ENCODE data around the gene SUGCT. TPM values are rescaled to one million over a fixed set of nuclear protein-coding genes. Genes with fewer than 3 reads are reported as not detected.

SUGCT gene
- total and polyA plus RNA-seq, 2 of the 8 experiments (the other 6 are each of a cell fraction or from before 2014, with no cell fraction given) = 2.8 to 5.4 TPM

DNA sequence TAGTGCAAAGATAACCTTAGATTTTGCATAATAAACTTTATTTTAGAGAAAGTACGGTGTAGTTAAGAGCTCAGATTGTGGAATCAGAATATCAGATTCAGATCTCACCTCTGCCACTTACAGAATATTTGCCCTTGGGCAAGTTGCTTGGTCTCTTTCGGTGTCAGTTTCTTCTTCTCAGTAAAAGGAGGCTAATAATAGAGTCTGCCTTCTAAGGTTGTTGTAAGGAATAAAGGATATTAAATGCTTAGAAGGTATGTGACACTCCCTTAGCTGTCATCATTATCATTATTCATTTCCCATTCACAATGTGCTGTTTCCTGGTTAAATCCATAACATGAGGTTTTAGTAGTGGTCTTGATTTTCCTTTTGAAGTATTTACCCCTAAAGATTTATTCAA is 42.6 kb upstream of the SUGCT start (continued):
- TF ChIP-seq, protein P1, sequence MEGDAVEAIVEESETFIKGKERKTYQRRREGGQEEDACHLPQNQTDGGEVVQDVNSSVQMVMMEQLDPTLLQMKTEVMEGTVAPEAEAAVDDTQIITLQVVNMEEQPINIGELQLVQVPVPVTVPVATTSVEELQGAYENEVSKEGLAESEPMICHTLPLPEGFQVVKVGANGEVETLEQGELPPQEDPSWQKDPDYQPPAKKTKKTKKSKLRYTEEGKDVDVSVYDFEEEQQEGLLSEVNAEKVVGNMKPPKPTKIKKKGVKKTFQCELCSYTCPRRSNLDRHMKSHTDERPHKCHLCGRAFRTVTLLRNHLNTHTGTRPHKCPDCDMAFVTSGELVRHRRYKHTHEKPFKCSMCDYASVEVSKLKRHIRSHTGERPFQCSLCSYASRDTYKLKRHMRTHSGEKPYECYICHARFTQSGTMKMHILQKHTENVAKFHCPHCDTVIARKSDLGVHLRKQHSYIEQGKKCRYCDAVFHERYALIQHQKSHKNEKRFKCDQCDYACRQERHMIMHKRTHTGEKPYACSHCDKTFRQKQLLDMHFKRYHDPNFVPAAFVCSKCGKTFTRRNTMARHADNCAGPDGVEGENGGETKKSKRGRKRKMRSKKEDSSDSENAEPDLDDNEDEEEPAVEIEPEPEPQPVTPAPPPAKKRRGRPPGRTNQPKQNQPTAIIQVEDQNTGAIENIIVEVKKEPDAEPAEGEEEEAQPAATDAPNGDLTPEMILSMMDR (IDR thresholded peaks at IDR 0.05; ENCODE audit: control extremely low read depth in 1 of 3, insufficient read depth in 1 of 3, low read depth in 1 of 3, low read length in 3 of 3) = no peak
- no peak for TF ChIP-seq RAD21 (IDR thresholded peaks at IDR 0.05 in 1 of 2, conservative IDR thresholded peaks at IDR 0.05 in 1 of 2; ENCODE audit: low read depth in 2 of 2, low read length in 2 of 2)
